Stomach (tissue), 9 donors: Measurements from ENCODE around the gene PON1. TPM values are rescaled to one million over a fixed set of nuclear protein-coding genes. Genes with fewer than 3 reads are reported as not detected.

Experiments used
- DNase-seq, 2 donors: peaks; one replicate each; pipeline versions ENCODE4 v3.0.0 to v3.0.0-alpha.2; 2013 to 2019
- H3K27ac ChIP-seq, 5 donors: fragments of 200-600 bp in 4 of 5; sonication (generic) in 4 of 5; one replicate each; pipeline ENCODE4 v1.5.1; 2013 to 2019; ENCODE audit warnings: mild to moderate bottlenecking in 1 of 5, moderate library complexity in 1 of 5
- H3K27me3 ChIP-seq, 3 donors: fragments of 200-600 bp; sonication (generic); one replicate each; pipeline ENCODE4 v1.5.1; 2017 to 2019; ENCODE audit warnings: mixed run types in 1 of 3
- H3K36me3 ChIP-seq, 4 donors: fragments of 200-600 bp; sonication (generic); 1 replicate in 3 of 4; 2 replicates in 1 of 4; pipeline ENCODE4 v1.5.1; 2016 to 2019
- H3K4me1 ChIP-seq, 4 donors: fragments of 200-600 bp; sonication (generic); one replicate each; pipeline ENCODE4 v1.5.1; 2016 to 2019
- H3K4me3 ChIP-seq, 4 donors: fragments of 200-600 bp; sonication (generic) in 3 of 4; one replicate each; pipeline ENCODE4 v1.5.1; 2016 to 2019; ENCODE audit warnings: mild to moderate bottlenecking in 1 of 4
- H3K9me3 ChIP-seq, 4 donors: fragments of 200-600 bp; sonication (generic); one replicate each; pipeline ENCODE4 v1.5.1; 2016 to 2019
- EP300 ChIP-seq: sonication (generic); formaldehyde crosslinking; IDR thresholded peaks from one replicate; pipeline ENCODE4 v1.6.1; 2017; ENCODE audit warnings: antibody characterized with exemption
- POLR2A ChIP-seq, 4 donors: fragments of 450-650 bp; IDR thresholded peaks; one replicate each; pipeline ENCODE4 v1.6.1; 2016; ENCODE audit warnings: antibody characterized with exemption in 4 of 4, control low read depth in 2 of 4, mild to moderate bottlenecking in 1 of 4, moderate library complexity in 1 of 4
- POLR2AphosphoS5 ChIP-seq, 3 donors: sonication (generic); formaldehyde crosslinking; IDR thresholded peaks; one replicate each; pipeline ENCODE4 v1.6.1; 2016; ENCODE audit warnings: antibody characterized with exemption in 3 of 3
- WGBS, 5 donors: extraction: QIAGEN DNeasy Blood & Tissue Kit in 3 of 5; methylation state at CpG; one replicate each; pipeline versions ENCODE4 v1.1.5 to v1.1.7; 2013 to 2018; 5-methylcytosine and 5-hydroxymethylcytosine counted together
- intact Hi-C: fragments of 100-400 bp; cut with DNase I; formaldehyde crosslinking; loops from one replicate; pipeline ENCODE4 v1.15.1; 2023; ENCODE audit warnings: low total_unique reads
- polyA plus RNA-seq, 3 donors: library from polyadenylated mRNA; stranded (reverse); fragments of 200-250 nt; gene quantifications; one replicate each; pipeline ENCODE4 v1.2.3, GENCODE V29; 2013
- total RNA-seq, 5 donors: library from RNA; depleted of rRNA; stranded (reverse); fragments of >200 nt; gene quantifications; one replicate each; pipeline versions ENCODE4 v1.1.0 to v1.2.3, GENCODE V29; 2014 to 2016
- TF ChIP-seq, protein P1 (sequence below), 7 experiments: fragments of 450-650 bp in 4 of 7; fragments of 200-600 bp in 3 of 7; sonication (generic) in 3 of 7; IDR thresholded peaks; one replicate each; pipeline ENCODE4 v1.5.1; 2016 to 2019; ENCODE audit warnings: antibody characterized with exemption in 7 of 7, control low read depth in 2 of 7, mild to moderate bottlenecking in 1 of 7
- donor health status: healthy with polysubstance abuse.
- donor health status: Bipolar disorder and iron deficiency.
- donor health status: healthy.

PON1 gene
- total and polyA plus RNA-seq, 8 donors, result 0.30 to 0.55 TPM; not detected in 6

- TF ChIP-seq POLR2AphosphoS5 (IDR thresholded peaks at IDR 0.05) (no peak), EP300 (no peak), POLR2A (IDR thresholded peaks at IDR 0.05) (no peak)
- TF ChIP-seq, protein P1, sequence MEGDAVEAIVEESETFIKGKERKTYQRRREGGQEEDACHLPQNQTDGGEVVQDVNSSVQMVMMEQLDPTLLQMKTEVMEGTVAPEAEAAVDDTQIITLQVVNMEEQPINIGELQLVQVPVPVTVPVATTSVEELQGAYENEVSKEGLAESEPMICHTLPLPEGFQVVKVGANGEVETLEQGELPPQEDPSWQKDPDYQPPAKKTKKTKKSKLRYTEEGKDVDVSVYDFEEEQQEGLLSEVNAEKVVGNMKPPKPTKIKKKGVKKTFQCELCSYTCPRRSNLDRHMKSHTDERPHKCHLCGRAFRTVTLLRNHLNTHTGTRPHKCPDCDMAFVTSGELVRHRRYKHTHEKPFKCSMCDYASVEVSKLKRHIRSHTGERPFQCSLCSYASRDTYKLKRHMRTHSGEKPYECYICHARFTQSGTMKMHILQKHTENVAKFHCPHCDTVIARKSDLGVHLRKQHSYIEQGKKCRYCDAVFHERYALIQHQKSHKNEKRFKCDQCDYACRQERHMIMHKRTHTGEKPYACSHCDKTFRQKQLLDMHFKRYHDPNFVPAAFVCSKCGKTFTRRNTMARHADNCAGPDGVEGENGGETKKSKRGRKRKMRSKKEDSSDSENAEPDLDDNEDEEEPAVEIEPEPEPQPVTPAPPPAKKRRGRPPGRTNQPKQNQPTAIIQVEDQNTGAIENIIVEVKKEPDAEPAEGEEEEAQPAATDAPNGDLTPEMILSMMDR (IDR thresholded peaks at IDR 0.05), result no peak
Observed at GRCh38 chr7:95340491-95340890, 16.2 kb upstream of the PON1 start.

GRCh38 chr7:95338832-95339231 is 14.5 kb upstream of the PON1 start:
- Histone ChIP-seq H3K4me1 (no peaks in the 10 kb centered on the region), H3K27me3 (no peaks in the 10 kb centered on the region), H3K9me3 (no peaks in the 10 kb centered on the region), H3K36me3 (no peaks in the 10 kb centered on the region), H3K27ac (no peak overlapping the region), H3K4me3 (no peak overlapping the region)
- no peak for TF ChIP-seq POLR2AphosphoS5 (IDR thresholded peaks at IDR 0.05)
- TF ChIP-seq EP300, result no peak
- no peak for TF ChIP-seq POLR2A (IDR thresholded peaks at IDR 0.05)
- TF ChIP-seq, protein P1 (IDR thresholded peaks at IDR 0.05), result no peak
- WGBS, 5 donors, result 84 to 90% (median 89%) methylated on average over 3 of the region's 3 CpGs
- intact Hi-C loops, result no loop called here
- no peak for DNase-seq

More at GRCh38 chr7:95340491-95340890, 16.2 kb upstream of the PON1 start:
- Histone ChIP-seq H3K36me3 (no peaks in the 10 kb centered on the region), H3K27ac (no peak overlapping the region), H3K4me1 (no peaks in the 10 kb centered on the region), H3K27me3 (no peaks in the 10 kb centered on the region), H3K9me3 (no peaks in the 10 kb centered on the region), H3K4me3 (no peak overlapping the region)
- intact Hi-C loops, result no loop called here
- 82 to 94% (median 90%) methylated on average over 2 of the region's 2 CpGs for WGBS, 5 donors
- no peak for DNase-seq

GRCh38 chr7:95335093-95335492 is 10.8 kb upstream of the PON1 start:
- no peaks in the 10 kb centered on the region for H3K36me3 ChIP-seq
- no peaks in the 10 kb centered on the region for H3K27me3 ChIP-seq
- no peaks in the 10 kb centered on the region for H3K9me3 ChIP-seq
- no peak overlapping the region for H3K4me3 ChIP-seq
- no peak for DNase-seq
- TF ChIP-seq EP300 (no peak), POLR2AphosphoS5 (IDR thresholded peaks at IDR 0.05) (no peak), POLR2A (IDR thresholded peaks at IDR 0.05) (no peak)
- TF ChIP-seq, protein P1 (IDR thresholded peaks at IDR 0.05), result no peak
- intact Hi-C loops, result no loop called here
- no peak overlapping the region for H3K27ac ChIP-seq
- H3K4me1 ChIP-seq, result peaks cover 0 to 12% (median 2%) of the 10 kb centered on the region in 4 donors

- no peak for DNase-seq
- Histone ChIP-seq H3K4me1 (peaks cover 0 to 13% (median 2%) of the 10 kb centered on the region in 4 donors), H3K9me3 (no peaks in the 10 kb centered on the region), H3K27ac (no peak overlapping the region), H3K27me3 (no peaks in the 10 kb centered on the region), H3K4me3 (no peak overlapping the region), H3K36me3 (no peaks in the 10 kb centered on the region)
- intact Hi-C loops, result no loop called here
- no peak for TF ChIP-seq POLR2AphosphoS5 (IDR thresholded peaks at IDR 0.05)
- TF ChIP-seq, protein P1 (IDR thresholded peaks at IDR 0.05), result no peak
- TF ChIP-seq EP300, result no peak
- no peak for TF ChIP-seq POLR2A (IDR thresholded peaks at IDR 0.05)
Observed at GRCh38 chr7:95334447-95334846, 10.1 kb upstream of the PON1 start.
